H1 (cell line): ENCODE data around the gene CMSS1. TPM values are rescaled to one million over a fixed set of nuclear protein-coding genes. Genes with fewer than 3 reads are reported as not detected.

Experiments used
- CTCF ChIA-PET: fragments of 300-600 bp; sonication (Branson Sonifier 250); formaldehyde crosslinking; loops from one replicate; lab custom pipeline; 2021; ENCODE audit not compliant: partially characterized antibody; lab: Charles Lee
- POLR2A ChIA-PET: fragments of 300-600 bp; sonication (Branson Sonifier 250); formaldehyde crosslinking; loops from one replicate; lab custom pipeline; 2021; ENCODE audit warnings: inconsistent platforms; ENCODE audit not compliant: partially characterized antibody; lab: Charles Lee
- DNase-seq, 2 experiments: peaks; one replicate each; pipeline versions ENCODE4 v3.0.0 to v3.0.0-alpha.2; 2010 to 2022; ENCODE audit warnings: low spot score in 2 of 2, low read depth in 1 of 2, mixed read lengths in 1 of 2
- FAIRE-seq: peaks from 2 replicates; lab custom pipeline; 2011; peaks lifted over from hg19 to GRCh38; lab: Jason Lieb, UNC
- H2AFZ ChIP-seq: 2 replicates; pipeline ENCODE4 v1.8.1; 2012; ENCODE audit warnings: low read length, inconsistent platforms
- H2AK5ac ChIP-seq: 2 replicates; pipeline ENCODE4 v1.6.1; 2013; ENCODE audit warnings: low read depth, low read length
- H2BK120ac ChIP-seq: replicated peaks from 2 replicates; pipeline ENCODE3; 2013; ENCODE audit warnings: low read depth, low read length, inconsistent platforms
- H2BK12ac ChIP-seq: 2 replicates; pipeline ENCODE4 v1.6.1; 2013; ENCODE audit warnings: low read depth, low read length
- H2BK15ac ChIP-seq: 2 replicates; pipeline ENCODE4 v1.6.1; 2013; ENCODE audit warnings: low read length
- H2BK20ac ChIP-seq: 2 replicates; pipeline ENCODE4 v1.6.1; 2013; ENCODE audit warnings: low read length
- H2BK5ac ChIP-seq: 2 replicates; pipeline ENCODE4 v1.6.1; 2013; ENCODE audit warnings: low read depth, low read length
- H3K14ac ChIP-seq: 2 replicates; pipeline ENCODE4 v1.6.1; 2013; ENCODE audit warnings: inconsistent platforms; ENCODE audit not compliant: insufficient read length
- H3K18ac ChIP-seq: 2 replicates; pipeline ENCODE4 v1.6.1; 2013; ENCODE audit warnings: low read length; ENCODE audit errors: extremely low read depth
- H3K23ac ChIP-seq: 2 replicates; pipeline ENCODE4 v1.6.1; 2013; ENCODE audit warnings: inconsistent platforms; ENCODE audit not compliant: insufficient read length
- H3K23me2 ChIP-seq: 2 replicates; pipeline ENCODE4 v1.6.1; 2013; ENCODE audit warnings: low read depth, low read length
- H3K27ac ChIP-seq: 2 replicates; pipeline ENCODE4 v1.6.1; 2011; ENCODE audit warnings: low read depth, low read length, inconsistent platforms
- H3K27me3 ChIP-seq, 4 experiments: replicated peaks in 1 of 4; 1 replicate in 1 of 4; 2 replicates in 3 of 4; pipeline versions ENCODE4 v1.6.1 to v1.8.1; 2011 to 2013; ENCODE audit warnings: low read length in 3 of 4, mild to moderate bottlenecking in 3 of 4, inconsistent platforms in 2 of 4, mixed read lengths in 2 of 4, moderate library complexity in 1 of 4; ENCODE audit not compliant: control insufficient read depth in 3 of 4, insufficient read depth in 3 of 4; ENCODE audit errors: extremely low read depth in 1 of 4
- H3K36me3 ChIP-seq, 4 experiments: 2 replicates each; pipeline versions ENCODE4 v1.6.1 to v1.8.1; 2011 to 2013; ENCODE audit warnings: mild to moderate bottlenecking in 4 of 4, low read length in 3 of 4, moderate library complexity in 2 of 4, control low read depth in 1 of 4, inconsistent platforms in 1 of 4; ENCODE audit not compliant: insufficient read depth in 4 of 4, control insufficient read depth in 2 of 4
- H3K4ac ChIP-seq: replicated peaks from 2 replicates; pipeline ENCODE3; 2013; ENCODE audit warnings: low read length, low read depth, mixed read lengths, inconsistent platforms; ENCODE audit not compliant: insufficient read length
- H3K4me1 ChIP-seq, 4 experiments: replicated peaks in 1 of 4; 1 replicate in 1 of 4; 2 replicates in 3 of 4; pipeline versions ENCODE4 v1.6.1 to v1.8.1; 2011 to 2013; ENCODE audit warnings: low read length in 3 of 4, inconsistent platforms in 2 of 4, mixed read lengths in 1 of 4; ENCODE audit not compliant: insufficient read depth in 4 of 4, control insufficient read depth in 3 of 4
- H3K4me2 ChIP-seq, 2 experiments: 2 replicates each; pipeline versions ENCODE4 v1.6.1 to v1.8.1; 2011 to 2013; ENCODE audit warnings: low read depth in 2 of 2, low read length in 2 of 2, control low read depth in 1 of 2, inconsistent platforms in 1 of 2, mild to moderate bottlenecking in 1 of 2; ENCODE audit not compliant: insufficient read depth in 1 of 2
- H3K4me3 ChIP-seq, 4 experiments: fragments of 200-600, 300-600 bp in 1 of 4; sonication (generic), shearing (Covaris generic), sonication (Bioruptor Twin) in 1 of 4; 2 replicates each; pipeline versions ENCODE4 v1.5.1 to v1.8.1; 2011 to 2016; ENCODE audit warnings: low read length in 4 of 4, low read depth in 3 of 4, control low read depth in 2 of 4, inconsistent platforms in 2 of 4, mild to moderate bottlenecking in 2 of 4, mixed read lengths in 1 of 4, moderate library complexity in 1 of 4; ENCODE audit not compliant: insufficient read depth in 2 of 4; ENCODE audit errors: extremely low read depth in 1 of 4
- H3K56ac ChIP-seq: replicated peaks from 2 replicates; pipeline ENCODE3; 2013; ENCODE audit warnings: low read depth, mild to moderate bottlenecking, mixed read lengths, low read length, inconsistent platforms; ENCODE audit not compliant: insufficient read length
- H3K79me1 ChIP-seq: 2 replicates; pipeline ENCODE4 v1.6.1; 2013; ENCODE audit warnings: low read depth, low read length, control low read depth
- H3K79me2 ChIP-seq, 2 experiments: 2 replicates each; pipeline versions ENCODE4 v1.6.1 to v1.8.1; 2012 to 2013; ENCODE audit warnings: low read length in 2 of 2, mild to moderate bottlenecking in 2 of 2, inconsistent platforms in 1 of 2; ENCODE audit not compliant: insufficient read depth in 2 of 2, control insufficient read depth in 1 of 2
- H3K9ac ChIP-seq, 4 experiments: replicated peaks in 1 of 4; 1 replicate in 1 of 4; 2 replicates in 3 of 4; pipeline versions ENCODE4 v1.6.1 to v1.8.1; 2011 to 2013; ENCODE audit warnings: low read depth in 3 of 4, low read length in 3 of 4, control low read depth in 2 of 4, mild to moderate bottlenecking in 2 of 4, moderate library complexity in 2 of 4, inconsistent platforms in 1 of 4; ENCODE audit errors: extremely low read depth in 1 of 4
- H3K9me3 ChIP-seq, 2 experiments: 2 replicates each; pipeline versions ENCODE4 v1.6.1 to v1.8.1; 2012 to 2013; ENCODE audit warnings: mild to moderate bottlenecking in 2 of 2, moderate library complexity in 2 of 2, control low read depth in 1 of 2, inconsistent platforms in 1 of 2, low read depth in 1 of 2, low read length in 1 of 2, mixed read lengths in 1 of 2; ENCODE audit not compliant: insufficient read depth in 2 of 2
- H4K20me1 ChIP-seq, 2 experiments: replicated peaks in 1 of 2; 2 replicates each; pipeline versions ENCODE3 to v1.8.1; 2011 to 2013; ENCODE audit warnings: inconsistent platforms in 2 of 2, low read length in 2 of 2, mild to moderate bottlenecking in 1 of 2; ENCODE audit not compliant: insufficient read depth in 2 of 2, control insufficient read depth in 1 of 2
- H4K5ac ChIP-seq: 2 replicates; pipeline ENCODE4 v1.6.1; 2013; ENCODE audit warnings: low read length, low read depth, mixed read lengths, inconsistent platforms; ENCODE audit not compliant: insufficient read length
- H4K8ac ChIP-seq: 2 replicates; pipeline ENCODE4 v1.8.0; 2013; ENCODE audit warnings: mild to moderate bottlenecking, moderate library complexity, low read length, inconsistent platforms; ENCODE audit not compliant: insufficient read depth; ENCODE audit errors: extremely low read depth
- H4K91ac ChIP-seq: replicated peaks from 2 replicates; pipeline ENCODE3; 2013; ENCODE audit warnings: low read length, mixed read lengths, inconsistent platforms; ENCODE audit not compliant: insufficient read length
- CHD1 ChIP-seq: IDR thresholded peaks from 2 replicates; pipeline ENCODE4 v1.6.1; 2012; ENCODE audit warnings: low read depth, low read length, improper control_type of control experiment
- E2F6 ChIP-seq: IDR thresholded peaks from 2 replicates; pipeline ENCODE4 v1.6.1; 2012; ENCODE audit warnings: inconsistent platforms
- GABPA ChIP-seq: IDR thresholded peaks from 2 replicates; pipeline ENCODE4 v1.6.1; 2011; ENCODE audit warnings: mild to moderate bottlenecking, low read length, moderate library complexity, borderline replicate concordance; ENCODE audit not compliant: insufficient read depth
- SAP30 ChIP-seq: fragments of 300-600 bp; sonication (generic); IDR thresholded peaks from 2 replicates; pipeline ENCODE4 v1.7.1; 2012; ENCODE audit warnings: low read length, moderate library complexity, mild to moderate bottlenecking, inconsistent platforms; ENCODE audit not compliant: insufficient read depth, insufficient replicate concordance
- SP4 ChIP-seq: IDR thresholded peaks from 2 replicates; pipeline ENCODE4 v1.6.1; 2012; ENCODE audit warnings: low read length, inconsistent platforms
- TAF1 ChIP-seq: IDR thresholded peaks from 2 replicates; pipeline ENCODE4 v1.6.1; 2011; ENCODE audit warnings: mild to moderate bottlenecking, low read depth, low read length
- ZNF274 ChIP-seq: IDR thresholded peaks from 2 replicates; pipeline ENCODE4 v1.7.0; 2012; ENCODE audit warnings: low read length, borderline replicate concordance; ENCODE audit errors: extremely low read depth
- WGBS, 2 experiments: shearing (Covaris generic) in 1 of 2; methylation state at CpG; one replicate each; pipeline versions ENCODE4 v1.1.6 to v1.1.7; 2013 to 2015; ENCODE audit warnings: low lambda C conversion rate in 2 of 2, mixed read lengths in 2 of 2, inconsistent platforms in 1 of 2, low coverage in 1 of 2, missing lambda C conversion rate in 1 of 2; ENCODE audit not compliant: insufficient replicate concordance in 2 of 2, insufficient coverage in 1 of 2, insufficient read length in 1 of 2; ENCODE audit errors: extremely low coverage in 1 of 2, missing lambda C conversion rate in 1 of 2; 5-methylcytosine and 5-hydroxymethylcytosine counted together
- polyA plus RNA-seq, 7 experiments: library from polyadenylated mRNA; depleted of rRNA in 3 of 7; stranded (reverse) in 5 of 7; unstranded in 2 of 7; fragments of >200 nt in 5 of 7; fragments of 200-250 nt in 2 of 7; gene quantifications; 1 replicate in 5 of 7; 2 replicates in 1 of 7; 4 replicates in 1 of 7; pipeline versions ENCODE4 v1.2.1 to v1.2.3, GENCODE V29; 2011 to 2013; ENCODE audit warnings: missing spikeins in 2 of 7, mixed read lengths in 2 of 7
- total RNA-seq: library from RNA; stranded (reverse); fragmentation: NEBNext Ultra II Directional; extraction: Animal tissue kit (Norgen Biotek cat#: 25700); gene quantifications from 2 replicates; pipeline ENCODE4 v1.2.1, GENCODE V29; 2021
- TF ChIP-seq, protein P1 (sequence below), 3 experiments: IDR thresholded peaks; 1 replicate in 2 of 3; 2 replicates in 1 of 3; pipeline versions ENCODE4 v1.5.1 to v1.6.1; 2011; ENCODE audit warnings: low read length in 3 of 3, mild to moderate bottlenecking in 3 of 3, inconsistent platforms in 2 of 3, low read depth in 1 of 3, moderate library complexity in 1 of 3; ENCODE audit not compliant: insufficient read depth in 1 of 3; ENCODE audit errors: control extremely low read depth in 1 of 3

The CMSS1 gene
- total and polyA plus RNA-seq, 2 of the 8 experiments (the other 6 are each of a cell fraction or from before 2014, with no cell fraction given): 15.2 to 75.1 TPM

GRCh38 chr3:99957151-99957796 lies 139.6 kb downstream of the CMSS1 start:
- ChIA-PET POLR2A (interaction anchor here (1.2 kb wide), 1 partner anchor 8 kb away, joined by 3 read pairs; no protein-coding TSS in a partner anchor), CTCF (interaction anchor here (0.6 to 1.5 kb wide), 4 partner anchors 15 to 71 kb away, joined by 3 to 4 read pairs (median 4); no protein-coding TSS in a partner anchor)
- Histone ChIP-seq H3K79me1 (peaks cover 5% of the 10 kb centered on the region; the same call in 1 of the 2 replicates), H4K20me1 (no peaks in the 10 kb centered on the region), H2BK15ac (no peak overlapping the region), H3K27ac (no peak overlapping the region), H2BK20ac (no peak overlapping the region), H3K9ac (no peak overlapping the region), H3K23ac (no peak overlapping the region), H3K18ac (no peak overlapping the region), H3K27me3 (no peaks in the 10 kb centered on the region), H2AFZ (no peak overlapping the region), H3K4ac (no peak overlapping the region), H3K4me3 (no peak overlapping the region), H3K79me2 (peaks cover 0 to 3% of the 10 kb centered on the region in 2 experiments; a peak in 1 of 4 replicates), H4K5ac (no peak overlapping the region), H2BK120ac (no peak overlapping the region), H2AK5ac (no peak overlapping the region), H3K56ac (no peak overlapping the region), H3K23me2 (no peaks in the 10 kb centered on the region), H2BK12ac (no peak overlapping the region), H3K9me3 (no peaks in the 10 kb centered on the region), H4K91ac (no peak overlapping the region), H2BK5ac (no peak overlapping the region), H4K8ac (no peak overlapping the region), H3K14ac (no peak overlapping the region), H3K4me1 (no peaks in the 10 kb centered on the region; a peak in 1 of 7 replicates), H3K36me3 (no peaks in the 10 kb centered on the region), H3K4me2 (no peak overlapping the region)
- 94% methylated on average over 4 of the region's 4 CpGs; no CpG with 5 or more reads in 1 of the 2 experiments for WGBS, 2 experiments
- FAIRE-seq: no peak
- no peak for DNase-seq
- TF ChIP-seq GABPA (no peak), CHD1 (no peak), SP4 (no peak), ZNF274 (no peak), E2F6 (no peak), SAP30 (no peak), TAF1 (no peak)
- TF ChIP-seq, protein P1, sequence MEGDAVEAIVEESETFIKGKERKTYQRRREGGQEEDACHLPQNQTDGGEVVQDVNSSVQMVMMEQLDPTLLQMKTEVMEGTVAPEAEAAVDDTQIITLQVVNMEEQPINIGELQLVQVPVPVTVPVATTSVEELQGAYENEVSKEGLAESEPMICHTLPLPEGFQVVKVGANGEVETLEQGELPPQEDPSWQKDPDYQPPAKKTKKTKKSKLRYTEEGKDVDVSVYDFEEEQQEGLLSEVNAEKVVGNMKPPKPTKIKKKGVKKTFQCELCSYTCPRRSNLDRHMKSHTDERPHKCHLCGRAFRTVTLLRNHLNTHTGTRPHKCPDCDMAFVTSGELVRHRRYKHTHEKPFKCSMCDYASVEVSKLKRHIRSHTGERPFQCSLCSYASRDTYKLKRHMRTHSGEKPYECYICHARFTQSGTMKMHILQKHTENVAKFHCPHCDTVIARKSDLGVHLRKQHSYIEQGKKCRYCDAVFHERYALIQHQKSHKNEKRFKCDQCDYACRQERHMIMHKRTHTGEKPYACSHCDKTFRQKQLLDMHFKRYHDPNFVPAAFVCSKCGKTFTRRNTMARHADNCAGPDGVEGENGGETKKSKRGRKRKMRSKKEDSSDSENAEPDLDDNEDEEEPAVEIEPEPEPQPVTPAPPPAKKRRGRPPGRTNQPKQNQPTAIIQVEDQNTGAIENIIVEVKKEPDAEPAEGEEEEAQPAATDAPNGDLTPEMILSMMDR (IDR thresholded peaks at IDR 0.05; ENCODE audit: control extremely low read depth in 1 of 3, insufficient read depth in 1 of 3, low read depth in 1 of 3, low read length in 3 of 3): no peak
